Upper lobe of right lung (tissue), 1 donor: Measurements from ENCODE around the gene STYXL1. TPM values are rescaled to one million over a fixed set of nuclear protein-coding genes. Genes with fewer than 3 reads are reported as not detected.

Experiments
- ATAC-seq: fragments of 200-7000 bp; cut with Tn5 transposase; one replicate; pipeline ENCODE4 v1.9.1; 2020; ENCODE audit warnings: mild to moderate bottlenecking, moderate library complexity
- DNase-seq: peaks from one replicate; pipeline ENCODE4 v3.0.0-alpha.2; 2020
- H3K27ac ChIP-seq: fragments of 200-600 bp; one replicate; pipeline ENCODE4 v1.8.0; 2022
- H3K27me3 ChIP-seq: fragments of 200-600 bp; one replicate; pipeline ENCODE4 v1.8.0; 2022; ENCODE audit warnings: mild to moderate bottlenecking
- H3K36me3 ChIP-seq: fragments of 200-600 bp; one replicate; pipeline ENCODE4 v1.8.0; 2022
- H3K4me1 ChIP-seq: fragments of 200-600 bp; one replicate; pipeline ENCODE4 v1.8.0; 2022
- H3K4me3 ChIP-seq: fragments of 200-600 bp; one replicate; pipeline ENCODE4 v1.8.0; 2022; ENCODE audit warnings: mild to moderate bottlenecking
- H3K9me3 ChIP-seq: fragments of 200-600 bp; one replicate; pipeline ENCODE4 v1.8.0; 2022
- intact Hi-C: fragments of 100-400 bp; cut with DNase I; formaldehyde crosslinking; loops from one replicate; pipeline ENCODE4 v1.11.0; 2022
- total RNA-seq: library from RNA; stranded (reverse); fragmentation: NEBNext Ultra II Directional; extraction: Animal tissue kit (Norgen Biotek cat#: 25700); gene quantifications from one replicate; pipeline ENCODE4 v1.2.1, GENCODE V29; 2021
- TF ChIP-seq, protein P1 (sequence below): fragments of 200-600 bp; IDR thresholded peaks from one replicate; pipeline ENCODE4 v1.8.0; 2022; ENCODE audit warnings: antibody characterized with exemption
- donor health status: DM: no; HTN: yes; CAD: no; lungs with severe emphysema.

Gene STYXL1
- total RNA-seq, 1 donor from 2014 or later, result 20.9 TPM

DNA sequence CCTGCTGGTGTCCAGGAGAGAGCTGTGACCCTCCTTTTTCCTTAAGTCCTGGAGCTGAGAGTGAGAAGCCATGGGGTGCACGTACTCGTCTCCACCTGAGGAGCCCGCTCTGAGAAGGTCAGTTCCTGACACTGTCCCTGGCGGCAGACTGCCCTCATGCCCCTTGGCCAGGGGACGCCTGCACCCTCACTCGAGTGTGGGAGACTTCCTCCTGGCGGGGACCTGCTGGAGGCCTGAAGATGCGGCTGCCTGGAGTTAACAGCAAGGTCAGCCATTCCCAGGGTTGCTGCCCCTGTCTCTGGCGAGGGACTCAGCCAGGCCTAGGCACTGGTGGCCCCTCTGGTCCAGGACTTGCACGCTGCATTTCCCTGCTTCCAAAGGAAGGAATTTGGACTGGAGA, 79.8 kb downstream of the STYXL1 start:
- peaks cover 23% of the 10 kb centered on the region for H3K36me3 ChIP-seq
- intact Hi-C loops, result no loop called here
- H3K9me3 ChIP-seq, result no peaks in the 10 kb centered on the region
- H3K27me3 ChIP-seq, result no peaks in the 10 kb centered on the region
- DNase-seq (no peak), ATAC-seq (no peak)
- TF ChIP-seq, protein P1, sequence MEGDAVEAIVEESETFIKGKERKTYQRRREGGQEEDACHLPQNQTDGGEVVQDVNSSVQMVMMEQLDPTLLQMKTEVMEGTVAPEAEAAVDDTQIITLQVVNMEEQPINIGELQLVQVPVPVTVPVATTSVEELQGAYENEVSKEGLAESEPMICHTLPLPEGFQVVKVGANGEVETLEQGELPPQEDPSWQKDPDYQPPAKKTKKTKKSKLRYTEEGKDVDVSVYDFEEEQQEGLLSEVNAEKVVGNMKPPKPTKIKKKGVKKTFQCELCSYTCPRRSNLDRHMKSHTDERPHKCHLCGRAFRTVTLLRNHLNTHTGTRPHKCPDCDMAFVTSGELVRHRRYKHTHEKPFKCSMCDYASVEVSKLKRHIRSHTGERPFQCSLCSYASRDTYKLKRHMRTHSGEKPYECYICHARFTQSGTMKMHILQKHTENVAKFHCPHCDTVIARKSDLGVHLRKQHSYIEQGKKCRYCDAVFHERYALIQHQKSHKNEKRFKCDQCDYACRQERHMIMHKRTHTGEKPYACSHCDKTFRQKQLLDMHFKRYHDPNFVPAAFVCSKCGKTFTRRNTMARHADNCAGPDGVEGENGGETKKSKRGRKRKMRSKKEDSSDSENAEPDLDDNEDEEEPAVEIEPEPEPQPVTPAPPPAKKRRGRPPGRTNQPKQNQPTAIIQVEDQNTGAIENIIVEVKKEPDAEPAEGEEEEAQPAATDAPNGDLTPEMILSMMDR, result no peak
- H3K27ac ChIP-seq, result peak overlapping the region; percentile 70
- peaks cover 47% of the 10 kb centered on the region for H3K4me1 ChIP-seq
- peak overlapping the region; percentile 6 for H3K4me3 ChIP-seq

DNA sequence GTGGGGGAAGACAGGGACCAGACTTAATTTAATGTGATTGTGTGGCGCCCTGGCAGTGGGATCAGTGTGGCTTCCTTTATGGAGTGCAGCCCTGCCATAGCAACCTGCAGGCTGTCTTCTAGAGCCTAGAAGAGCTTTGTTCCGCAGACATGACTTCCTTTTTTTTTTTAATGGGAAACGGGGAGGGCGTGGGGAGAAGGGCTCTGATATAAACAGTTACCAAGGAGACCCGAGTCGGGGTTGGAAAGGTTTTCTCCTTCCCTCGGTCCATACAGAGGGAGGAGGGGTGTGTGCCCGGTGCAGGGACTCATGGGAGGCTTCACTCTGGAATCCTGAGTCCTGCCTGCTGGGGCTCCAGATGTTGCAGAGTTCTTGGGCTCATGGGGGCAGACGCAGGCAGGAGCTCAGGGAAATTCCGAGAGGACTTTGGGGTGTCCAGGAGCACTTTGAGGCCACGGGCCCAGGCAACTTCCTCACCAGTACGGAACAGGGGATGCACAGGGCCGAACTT, 80.3 kb downstream of the STYXL1 start:
- peak; percentile 42 for ATAC-seq
- Histone ChIP-seq H3K4me1 (peaks cover 48% of the 10 kb centered on the region), H3K27ac (peak overlapping the region; percentile 70), H3K4me3 (peak overlapping the region; percentile 6), H3K36me3 (peaks cover 19% of the 10 kb centered on the region), H3K27me3 (no peaks in the 10 kb centered on the region), H3K9me3 (no peaks in the 10 kb centered on the region)
- no peak for DNase-seq
- TF ChIP-seq, protein P1, result no peak
- intact Hi-C loops, result no loop called here

DNA sequence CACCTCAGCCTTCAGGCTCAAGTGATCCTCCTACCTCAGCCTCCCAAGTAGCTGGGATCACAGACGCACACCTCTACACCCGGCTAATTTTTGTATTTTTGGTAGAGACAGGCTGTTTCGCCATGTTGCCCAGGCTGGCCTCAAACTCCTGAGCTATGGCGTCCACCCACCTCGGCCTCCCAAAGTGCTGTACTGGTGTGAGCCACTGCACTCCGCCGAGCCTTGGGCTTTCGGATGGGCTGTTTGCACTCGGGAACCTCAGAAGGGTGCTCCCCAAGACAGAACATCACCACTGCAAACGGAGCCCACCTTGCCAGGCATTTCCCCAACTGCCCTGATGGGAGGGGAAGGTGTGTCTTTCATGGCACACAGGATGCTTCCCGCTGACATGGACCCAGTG, 80.7 kb downstream of the STYXL1 start:
- H3K36me3 ChIP-seq, result peaks cover 17% of the 10 kb centered on the region
- no peaks in the 10 kb centered on the region for H3K9me3 ChIP-seq
- H3K27me3 ChIP-seq, result no peaks in the 10 kb centered on the region
- H3K4me3 ChIP-seq, result no peak overlapping the region
- H3K27ac ChIP-seq, result peak overlapping the region; percentile 70
- intact Hi-C loops, result no loop called here
- H3K4me1 ChIP-seq, result peaks cover 46% of the 10 kb centered on the region
- TF ChIP-seq, protein P1, result no peak
- ATAC-seq (no peak), DNase-seq (no peak)

DNA sequence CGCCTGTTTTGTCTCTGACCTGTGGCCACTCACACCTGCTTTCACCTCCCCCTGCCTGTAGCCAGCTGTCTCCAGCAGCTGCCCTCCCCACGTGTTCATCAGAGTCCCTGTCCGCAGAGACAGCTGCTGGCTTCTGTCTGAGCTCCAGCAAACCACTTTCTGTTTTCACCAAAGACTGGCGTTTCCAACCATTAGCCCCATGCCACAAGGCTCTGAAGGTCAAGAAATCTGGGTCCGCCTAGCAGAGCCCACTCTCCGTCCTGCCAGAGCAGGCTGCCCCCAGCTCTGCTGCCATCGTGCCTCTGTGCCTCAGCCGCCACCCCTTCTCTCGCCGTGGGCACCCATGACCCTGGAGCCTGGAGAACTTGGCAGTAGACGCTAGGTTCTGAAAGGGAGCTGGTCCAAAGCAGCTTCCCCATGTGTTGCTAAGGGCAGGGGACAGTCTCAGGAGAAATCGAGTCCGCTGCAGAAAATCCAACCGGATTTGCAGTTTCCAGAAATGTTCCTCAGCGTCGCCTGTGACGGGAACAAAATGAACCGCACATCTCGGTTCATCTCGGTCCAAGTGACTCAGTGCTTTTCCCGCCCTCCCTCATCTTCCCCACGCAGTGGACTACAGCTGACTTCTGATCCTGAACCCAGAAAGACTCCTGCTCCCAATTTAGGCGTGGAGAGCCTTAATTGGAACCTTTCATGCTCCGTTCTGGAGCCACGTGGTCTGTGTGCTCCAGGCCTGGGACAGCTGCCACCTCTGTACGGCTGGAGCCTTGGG, 81.4 kb downstream of the STYXL1 start:
- ATAC-seq, result peak; percentile 25
- intact Hi-C loops, result no loop called here
- peaks cover 23% of the 10 kb centered on the region for H3K36me3 ChIP-seq
- peaks cover 40% of the 10 kb centered on the region for H3K4me1 ChIP-seq
- H3K27ac ChIP-seq, result peak overlapping the region; percentile 76
- no peak overlapping the region for H3K4me3 ChIP-seq
- no peak for DNase-seq
- no peaks in the 10 kb centered on the region for H3K9me3 ChIP-seq
- no peaks in the 10 kb centered on the region for H3K27me3 ChIP-seq
- TF ChIP-seq, protein P1, result no peak

DNA sequence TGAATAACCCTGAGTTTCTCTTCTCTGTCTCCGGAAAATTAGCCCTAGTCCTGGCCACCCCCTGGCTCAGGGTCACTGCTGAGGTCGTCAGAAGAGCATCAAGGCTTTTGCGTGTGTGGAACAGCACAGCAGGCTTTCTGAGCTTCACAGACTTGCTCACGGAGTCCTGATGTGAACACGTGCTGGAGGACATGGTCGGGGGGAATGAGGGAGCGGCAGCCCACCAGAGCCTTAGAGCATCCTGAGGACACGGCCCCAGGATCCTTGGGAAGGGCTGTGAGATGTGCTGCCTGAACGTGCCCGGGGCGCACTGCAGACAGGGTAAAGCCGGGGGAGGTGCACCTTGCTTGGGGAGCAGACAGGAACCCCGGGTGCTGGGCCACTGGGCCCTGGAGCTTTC, 82.2 kb downstream of the STYXL1 start:
- no peak for ATAC-seq
- TF ChIP-seq, protein P1, result no peak
- Histone ChIP-seq H3K36me3 (peaks cover 25% of the 10 kb centered on the region), H3K4me3 (no peak overlapping the region), H3K27ac (peak overlapping the region; percentile 76), H3K4me1 (peaks cover 36% of the 10 kb centered on the region), H3K9me3 (no peaks in the 10 kb centered on the region), H3K27me3 (no peaks in the 10 kb centered on the region)
- intact Hi-C loops, result no loop called here
- no peak for DNase-seq
